ENCODE data around the gene LTBP3. TPM values are rescaled to one million over a fixed set of nuclear protein-coding genes. Genes with fewer than 3 reads are reported as not detected.
A peak's percentile ranks its signal among the peaks of the same experiment; 100 is the strongest.

The LTBP3 gene
- total and polyA plus RNA-seq, 12 donors, result 40.2 to 362 (median 221) TPM

DNA sequence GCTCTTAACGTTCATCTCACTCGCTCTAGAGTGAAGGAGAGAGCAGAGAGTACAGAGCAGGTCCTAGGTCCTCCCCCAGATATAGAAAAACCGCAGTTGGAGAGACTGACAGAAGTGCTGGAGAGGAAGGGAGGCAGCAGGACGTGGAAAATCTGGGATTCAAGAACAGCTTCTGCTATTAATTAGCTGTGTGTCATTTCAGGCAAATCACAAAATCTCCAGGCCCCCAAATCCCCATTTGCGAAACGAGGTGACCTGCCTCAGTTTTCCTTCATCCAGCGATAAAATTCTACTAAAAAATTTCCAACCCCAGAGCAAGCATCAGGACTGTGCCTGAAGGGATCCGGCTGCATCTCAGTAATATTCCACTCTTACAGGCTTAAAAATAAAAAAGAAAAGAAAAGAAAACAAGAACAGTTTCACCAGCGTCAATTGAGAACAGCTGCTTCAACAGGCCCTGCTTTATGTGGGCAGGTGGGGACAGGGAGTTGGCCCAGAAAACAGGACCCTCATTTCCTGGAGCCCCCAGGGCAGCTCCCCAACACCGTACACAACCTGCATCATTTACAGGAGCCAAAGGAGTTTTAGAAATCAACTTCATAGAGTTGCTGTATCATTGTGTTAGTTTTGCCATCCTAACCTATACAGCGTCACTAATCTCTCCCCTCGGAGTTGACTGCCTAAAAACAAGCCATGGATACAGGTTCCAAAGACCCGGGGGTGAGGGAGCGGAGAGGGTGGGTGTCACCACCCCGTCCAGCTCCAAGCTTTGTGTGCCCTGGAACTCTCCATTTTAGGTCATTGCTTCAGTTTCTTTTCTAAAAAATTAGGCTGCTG lies 61.6 kb downstream of the LTBP3 start:
- peak overlapping the region in 1 of 4 donors; percentile 49 for H3K4me3 ChIP-seq
- 23 to 32% (median 28%) methylated on average over 15 of the region's 15 CpGs for WGBS, 4 donors
- intact Hi-C loops (cut with DNase I), result loop anchor here in 1 of 2 donors (5.0 kb wide), 1 partner anchor 74 kb away; the partner anchor contains the start of gene NEAT1
- TF ChIP-seq POLR2A (IDR thresholded peaks at IDR 0.05) (no peak), CTCF (IDR thresholded peaks at IDR 0.05) (no peak)
- H3K36me3 ChIP-seq (replicated peaks in 1 of 2), result peaks cover 0 to 14% of the 10 kb centered on the region in 2 donors
- no peaks in the 10 kb centered on the region for H3K27me3 ChIP-seq
- peak in 3 of 7 donors; percentile 34 to 51 (median 38) for DNase-seq
- H3K27ac ChIP-seq, result peak overlapping the region; percentile 80 to 99 (median 95)
- no peaks in the 10 kb centered on the region for H3K9me3 ChIP-seq (replicated peaks in 1 of 3)
- peaks cover 56 to 57% of the 10 kb centered on the region in 2 donors for H3K4me1 ChIP-seq (replicated peaks in 1 of 2)

GRCh38 chr11:65493367-65494176 lies 64.6 kb downstream of the LTBP3 start:
- H3K27me3 ChIP-seq, result no peaks in the 10 kb centered on the region
- H3K4me3 ChIP-seq, result peak overlapping the region in 1 of 4 donors; percentile 23
- peak overlapping the region; percentile 95 to 100 (median 99) for H3K27ac ChIP-seq
- peaks cover 86% of the 10 kb centered on the region in 2 donors for H3K4me1 ChIP-seq (replicated peaks in 1 of 2)
- WGBS, 4 donors, result 26 to 36% (median 29%) methylated on average over 12 of the region's 12 CpGs
- TF ChIP-seq POLR2A (IDR thresholded peaks at IDR 0.05) (peak in 1 of 2 donors; percentile 83), CTCF (IDR thresholded peaks at IDR 0.05) (no peak)
- H3K9me3 ChIP-seq (replicated peaks in 1 of 3), result no peaks in the 10 kb centered on the region
- no peaks in the 10 kb centered on the region for H3K36me3 ChIP-seq (replicated peaks in 1 of 2)
- peak; percentile 88 to 95 (median 94) for DNase-seq
- intact Hi-C loops (cut with DNase I), result no loop called here

DNA sequence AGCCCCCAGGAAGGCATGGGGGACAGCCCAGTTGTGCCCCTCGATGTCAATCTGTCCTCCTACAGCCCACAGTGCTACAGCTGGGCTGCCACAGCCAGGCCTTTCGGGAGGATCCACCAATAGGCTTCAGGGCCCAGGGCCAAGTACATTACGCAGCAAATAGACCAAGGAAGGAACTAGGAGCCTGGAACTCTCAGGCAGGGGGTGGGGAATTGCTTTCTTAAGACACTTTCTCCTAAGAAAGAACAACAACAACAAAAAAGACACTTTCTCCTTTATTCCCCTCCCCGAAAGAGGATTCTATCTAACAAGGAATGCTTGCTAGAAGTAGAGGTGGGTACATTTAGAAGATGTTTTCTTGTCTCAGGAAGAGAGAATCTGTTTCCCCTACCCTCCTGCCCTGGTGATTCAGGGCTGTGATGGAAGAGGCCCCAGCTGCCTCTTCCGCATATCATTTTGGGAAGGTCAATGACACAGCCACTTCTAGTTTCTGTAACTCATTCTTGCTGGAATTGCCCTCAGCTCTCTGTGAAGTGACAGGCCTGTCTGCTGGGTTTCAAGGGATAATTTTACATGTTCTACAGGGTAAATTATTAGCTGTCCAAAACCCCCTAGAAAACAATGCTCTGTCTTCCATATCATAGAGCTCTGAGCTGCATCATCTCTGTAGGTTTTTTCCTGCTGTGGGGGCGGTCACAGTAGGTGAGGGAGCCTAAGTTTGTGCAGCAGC lies 65.4 kb downstream of the LTBP3 start:
- peak overlapping the region in 1 of 4 donors; percentile 18 for H3K4me3 ChIP-seq
- WGBS, 4 donors, result 10 to 15% (median 11%) methylated on average over 5 to 6 of the region's 6 CpGs
- intact Hi-C loops (cut with DNase I), result no loop called here
- TF ChIP-seq POLR2A (IDR thresholded peaks at IDR 0.05), result peak; percentile 12 to 78
- TF ChIP-seq CTCF (IDR thresholded peaks at IDR 0.05), result peak in 1 of 6 experiments; percentile 2
- no peaks in the 10 kb centered on the region for H3K9me3 ChIP-seq (replicated peaks in 1 of 3)
- no peaks in the 10 kb centered on the region for H3K27me3 ChIP-seq
- H3K36me3 ChIP-seq (replicated peaks in 1 of 2), result no peaks in the 10 kb centered on the region
- H3K27ac ChIP-seq, result peak overlapping the region; percentile 95 to 100 (median 99)
- peaks cover 93 to 94% of the 10 kb centered on the region in 2 donors for H3K4me1 ChIP-seq (replicated peaks in 1 of 2)
- peak; percentile 77 to 96 (median 92) for DNase-seq

- no peaks in the 10 kb centered on the region for H3K36me3 ChIP-seq (replicated peaks in 1 of 2)
- H3K27me3 ChIP-seq, result no peaks in the 10 kb centered on the region
- H3K9me3 ChIP-seq (replicated peaks in 1 of 3), result no peaks in the 10 kb centered on the region
- H3K27ac ChIP-seq, result peak overlapping the region; percentile 95 to 100 (median 99)
- WGBS, 4 donors, result 12 to 22% (median 18%) methylated on average over 4 of the region's 4 CpGs
- DNase-seq, result no peak
- peak overlapping the region in 1 of 4 donors; percentile 18 for H3K4me3 ChIP-seq
- peaks cover 94 to 96% of the 10 kb centered on the region in 2 donors for H3K4me1 ChIP-seq (replicated peaks in 1 of 2)
- intact Hi-C loops (cut with DNase I), result no loop called here
- TF ChIP-seq POLR2A (IDR thresholded peaks at IDR 0.05) (no peak), CTCF (IDR thresholded peaks at IDR 0.05) (peak in 1 of 6 experiments; percentile 8)
These were observed 65.8 kb downstream of the LTBP3 start for GRCh38 chr11:65492387-65492636.

Data from adrenal gland (tissue), 12 donors.